Stimulated activated effector memory CD8-positive, alpha-beta T cell treated with anti-CD3 and anti-CD28 coated beads, Interleukin-12 subunit alpha, Interleukin-12 subunit beta, amount 100 ng/mL, for 72 hours (primary cell): Measurements from ENCODE around the gene BICD1.

Experiments
- ATAC-seq: fragments of 150-1000 bp; cut with Tn5 transposase; 2 replicates; pipeline ENCODE4 v1.10.0; 2021
- DNase-seq, 2 donors: peaks; one replicate each; pipeline ENCODE4 v3.0.0; 2021 to 2022; ENCODE audit warnings: low spot score in 2 of 2
- H3K27ac Mint-ChIP-seq: one replicate; pipeline ENCODE4 v1.8.0; 2022; ENCODE audit warnings: mild to moderate bottlenecking, mixed read lengths
- H3K36me3 Mint-ChIP-seq: one replicate; pipeline ENCODE4 v1.8.0; 2022; ENCODE audit warnings: mild to moderate bottlenecking, mixed read lengths
- H3K4me1 Mint-ChIP-seq: one replicate; pipeline ENCODE4 v1.8.0; 2022; ENCODE audit warnings: mixed read lengths
- H3K4me3 Mint-ChIP-seq: one replicate; pipeline ENCODE4 v1.8.0; 2022; ENCODE audit warnings: mild to moderate bottlenecking, mixed read lengths
- H3K9me3 Mint-ChIP-seq: one replicate; pipeline ENCODE4 v1.8.0; 2022; ENCODE audit warnings: mixed read lengths

BICD1 gene

GRCh38 chr12:32377344-32378055 lies 270.9 kb downstream of the BICD1 start:
- ATAC-seq: no peak
- Mint-ChIP-seq H3K27ac (no peak overlapping the region), H3K4me3 (no peak overlapping the region), H3K4me1 (no peaks in the 10 kb centered on the region), H3K36me3 (no peaks in the 10 kb centered on the region), H3K9me3 (no peaks in the 10 kb centered on the region)
- no peak for DNase-seq

- no peak overlapping the region for H3K27ac Mint-ChIP-seq
- no peak for ATAC-seq
- no peak for DNase-seq
- no peaks in the 10 kb centered on the region for H3K4me1 Mint-ChIP-seq
- H3K9me3 Mint-ChIP-seq: no peaks in the 10 kb centered on the region
- no peaks in the 10 kb centered on the region for H3K36me3 Mint-ChIP-seq
- no peak overlapping the region for H3K4me3 Mint-ChIP-seq
Observed at GRCh38 chr12:32379213-32379612, 272.6 kb downstream of the BICD1 start.

- Mint-ChIP-seq H3K27ac (no peak overlapping the region), H3K36me3 (no peaks in the 10 kb centered on the region), H3K4me3 (no peak overlapping the region)
Observed at GRCh38 chr12:32379667-32380066, 273.0 kb downstream of the BICD1 start.

GRCh38 chr12:32382226-32382625 lies 275.6 kb downstream of the BICD1 start:
- H3K4me1 Mint-ChIP-seq: no peaks in the 10 kb centered on the region
- no peaks in the 10 kb centered on the region for H3K36me3 Mint-ChIP-seq
- DNase-seq (no peak), ATAC-seq (no peak)
- H3K4me3 Mint-ChIP-seq: no peak overlapping the region
- H3K9me3 Mint-ChIP-seq: no peaks in the 10 kb centered on the region
- H3K27ac Mint-ChIP-seq: no peak overlapping the region

More at GRCh38 chr12:32379667-32380066, 273.0 kb downstream of the BICD1 start:
- ATAC-seq (no peak), DNase-seq (no peak)
- H3K4me1 Mint-ChIP-seq: no peaks in the 10 kb centered on the region
- H3K9me3 Mint-ChIP-seq: no peaks in the 10 kb centered on the region

- Mint-ChIP-seq H3K27ac (no peak overlapping the region), H3K36me3 (no peaks in the 10 kb centered on the region), H3K9me3 (no peaks in the 10 kb centered on the region), H3K4me3 (peak overlapping the region; percentile 62), H3K4me1 (no peaks in the 10 kb centered on the region)
- ATAC-seq (peak; percentile 57), DNase-seq (peak in 1 of 2 donors; percentile 44)
Observed at GRCh38 chr12:32390572-32391219, 284.0 kb downstream of the BICD1 start.

GRCh38 chr12:32395026-32395425 lies 288.4 kb downstream of the BICD1 start:
- H3K4me3 Mint-ChIP-seq: no peak overlapping the region
- H3K36me3 Mint-ChIP-seq: no peaks in the 10 kb centered on the region
- no peaks in the 10 kb centered on the region for H3K9me3 Mint-ChIP-seq
- no peak overlapping the region for H3K27ac Mint-ChIP-seq
- ATAC-seq (no peak), DNase-seq (peak in 1 of 2 donors; percentile 12)
- no peaks in the 10 kb centered on the region for H3K4me1 Mint-ChIP-seq

- Mint-ChIP-seq H3K27ac (no peak overlapping the region), H3K4me3 (no peak overlapping the region), H3K36me3 (no peaks in the 10 kb centered on the region), H3K9me3 (no peaks in the 10 kb centered on the region), H3K4me1 (no peaks in the 10 kb centered on the region)
- no peak for ATAC-seq
- DNase-seq: no peak
Observed at GRCh38 chr12:32397696-32398095, 291.0 kb downstream of the BICD1 start.

GRCh38 chr12:32398181-32398580 lies 291.5 kb downstream of the BICD1 start:
- Mint-ChIP-seq H3K36me3 (no peaks in the 10 kb centered on the region), H3K9me3 (no peaks in the 10 kb centered on the region), H3K27ac (no peak overlapping the region), H3K4me3 (peak overlapping the region; percentile 83), H3K4me1 (no peaks in the 10 kb centered on the region)
- no peak for ATAC-seq
- no peak for DNase-seq

- H3K4me1 Mint-ChIP-seq: no peaks in the 10 kb centered on the region
- H3K9me3 Mint-ChIP-seq: no peaks in the 10 kb centered on the region
- peak; percentile 3 for ATAC-seq
- no peak overlapping the region for H3K27ac Mint-ChIP-seq
- no peaks in the 10 kb centered on the region for H3K36me3 Mint-ChIP-seq
- no peak for DNase-seq
- peak overlapping the region; percentile 83 for H3K4me3 Mint-ChIP-seq
Observed at GRCh38 chr12:32398816-32399369, 292.2 kb downstream of the BICD1 start.

- no peaks in the 10 kb centered on the region for H3K36me3 Mint-ChIP-seq
- no peaks in the 10 kb centered on the region for H3K9me3 Mint-ChIP-seq
- ATAC-seq (peak; percentile 95), DNase-seq (peak; percentile 28 to 63)
- H3K4me3 Mint-ChIP-seq: peak within 1 kb of the TSS; percentile 83
- no peak within 1 kb of the TSS for H3K27ac Mint-ChIP-seq
- no peaks in the 10 kb centered on the region for H3K4me1 Mint-ChIP-seq
Observed at GRCh38 chr12:32399370-32400113, 292.9 kb downstream of the BICD1 start, which contains the start of gene FGD4. TSS of gene FGD4 (plus strand) at chr12:32399558.

- H3K4me3 Mint-ChIP-seq: peak overlapping the region; percentile 83
- ATAC-seq: no peak
Observed at GRCh38 chr12:32400114-32400672, 293.5 kb downstream of the BICD1 start.

GRCh38 chr12:32400866-32401265 lies 294.2 kb downstream of the BICD1 start:
- DNase-seq: no peak
- ATAC-seq: no peak
- Mint-ChIP-seq H3K4me3 (peak overlapping the region; percentile 83), H3K36me3 (no peaks in the 10 kb centered on the region), H3K9me3 (no peaks in the 10 kb centered on the region), H3K27ac (no peak overlapping the region), H3K4me1 (no peaks in the 10 kb centered on the region)

More at GRCh38 chr12:32400114-32400672, 293.5 kb downstream of the BICD1 start:
- H3K4me1 Mint-ChIP-seq: no peaks in the 10 kb centered on the region
- H3K9me3 Mint-ChIP-seq: no peaks in the 10 kb centered on the region
- no peak for DNase-seq
- no peak overlapping the region for H3K27ac Mint-ChIP-seq
- H3K36me3 Mint-ChIP-seq: no peaks in the 10 kb centered on the region

- no peak overlapping the region for H3K27ac Mint-ChIP-seq
- no peak overlapping the region for H3K4me3 Mint-ChIP-seq
- ATAC-seq (no peak), DNase-seq (no peak)
- H3K9me3 Mint-ChIP-seq: no peaks in the 10 kb centered on the region
- no peaks in the 10 kb centered on the region for H3K4me1 Mint-ChIP-seq
- H3K36me3 Mint-ChIP-seq: no peaks in the 10 kb centered on the region
Observed at GRCh38 chr12:32402170-32402569, 295.5 kb downstream of the BICD1 start.

GRCh38 chr12:32402946-32403345 lies 296.3 kb downstream of the BICD1 start:
- Mint-ChIP-seq H3K36me3 (no peaks in the 10 kb centered on the region), H3K4me3 (no peak overlapping the region), H3K4me1 (no peaks in the 10 kb centered on the region), H3K9me3 (no peaks in the 10 kb centered on the region), H3K27ac (no peak overlapping the region)
- ATAC-seq: no peak
- DNase-seq: no peak

- no peak overlapping the region for H3K4me3 Mint-ChIP-seq
- no peak overlapping the region for H3K27ac Mint-ChIP-seq
- no peak for ATAC-seq
- H3K36me3 Mint-ChIP-seq: no peaks in the 10 kb centered on the region
- no peaks in the 10 kb centered on the region for H3K9me3 Mint-ChIP-seq
- H3K4me1 Mint-ChIP-seq: no peaks in the 10 kb centered on the region
- no peak for DNase-seq
Observed at GRCh38 chr12:32407795-32408194, 301.1 kb downstream of the BICD1 start.
